Measurements from ENCODE around the gene UBE2QL1. TPM values are rescaled to one million over a fixed set of nuclear protein-coding genes. Genes with fewer than 3 reads are reported as not detected.

Gene UBE2QL1
- total RNA-seq, 1 experiment from 2014 or later: not detected

GRCh38 chr5:6483880-6484382 is 35.3 kb downstream of the UBE2QL1 start:
- H3K27me3 ChIP-seq (replicated peaks; ENCODE audit: control insufficient read depth, insufficient read depth, low read length): no peaks in the 10 kb centered on the region; the same call in 1 of the 2 replicates
- TF ChIP-seq, protein P1, sequence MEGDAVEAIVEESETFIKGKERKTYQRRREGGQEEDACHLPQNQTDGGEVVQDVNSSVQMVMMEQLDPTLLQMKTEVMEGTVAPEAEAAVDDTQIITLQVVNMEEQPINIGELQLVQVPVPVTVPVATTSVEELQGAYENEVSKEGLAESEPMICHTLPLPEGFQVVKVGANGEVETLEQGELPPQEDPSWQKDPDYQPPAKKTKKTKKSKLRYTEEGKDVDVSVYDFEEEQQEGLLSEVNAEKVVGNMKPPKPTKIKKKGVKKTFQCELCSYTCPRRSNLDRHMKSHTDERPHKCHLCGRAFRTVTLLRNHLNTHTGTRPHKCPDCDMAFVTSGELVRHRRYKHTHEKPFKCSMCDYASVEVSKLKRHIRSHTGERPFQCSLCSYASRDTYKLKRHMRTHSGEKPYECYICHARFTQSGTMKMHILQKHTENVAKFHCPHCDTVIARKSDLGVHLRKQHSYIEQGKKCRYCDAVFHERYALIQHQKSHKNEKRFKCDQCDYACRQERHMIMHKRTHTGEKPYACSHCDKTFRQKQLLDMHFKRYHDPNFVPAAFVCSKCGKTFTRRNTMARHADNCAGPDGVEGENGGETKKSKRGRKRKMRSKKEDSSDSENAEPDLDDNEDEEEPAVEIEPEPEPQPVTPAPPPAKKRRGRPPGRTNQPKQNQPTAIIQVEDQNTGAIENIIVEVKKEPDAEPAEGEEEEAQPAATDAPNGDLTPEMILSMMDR (IDR thresholded peaks at IDR 0.05; ENCODE audit: insufficient read depth in 1 of 2, low read depth in 1 of 2, low read length in 1 of 2, severe bottlenecking in 1 of 2, unreplicated experiment in 1 of 2): no peak
- H3K4me3 Mint-ChIP-seq (ENCODE audit: unreplicated experiment): no peak overlapping the region
- peaks cover 33% of the 10 kb centered on the region for H3K27me3 Mint-ChIP-seq (ENCODE audit: insufficient read depth, unreplicated experiment)
- no peak overlapping the region for H3K4me3 ChIP-seq (ENCODE audit: low read depth, low read length)
- intact Hi-C loops (cut with micrococcal nuclease; ENCODE audit: unreplicated experiment): no loop called here
- H3K9me3 Mint-ChIP-seq (ENCODE audit: unreplicated experiment): no peaks in the 10 kb centered on the region
- no peaks in the 10 kb centered on the region for H3K9me3 ChIP-seq
- H3K36me3 ChIP-seq (ENCODE audit: control insufficient read depth, insufficient read depth, low read length): no peaks in the 10 kb centered on the region
- POLR2A ChIA-PET: no interaction called here
- H3K27ac Mint-ChIP-seq (ENCODE audit: unreplicated experiment): no peak overlapping the region
- H3K36me3 Mint-ChIP-seq (ENCODE audit: insufficient read depth, unreplicated experiment): no peaks in the 10 kb centered on the region
- DNase-seq: no peak
- no peaks in the 10 kb centered on the region for H3K4me1 ChIP-seq
- CTCF ChIA-PET: no interaction called here
- no peaks in the 10 kb centered on the region for H3K4me1 Mint-ChIP-seq (ENCODE audit: low read depth, unreplicated experiment)
- BruUV-seq (replicated peaks): no TSS peak

- Histone ChIP-seq H3K9me3 (no peaks in the 10 kb centered on the region), H3K36me3 (ENCODE audit: control insufficient read depth, insufficient read depth, low read length) (no peaks in the 10 kb centered on the region), H3K27me3 (replicated peaks; ENCODE audit: control insufficient read depth, insufficient read depth, low read length) (no peaks in the 10 kb centered on the region; the same call in 1 of the 2 replicates), H3K4me3 (ENCODE audit: low read depth, low read length) (no peak overlapping the region), H3K4me1 (no peaks in the 10 kb centered on the region)
- TF ChIP-seq, protein P1 (IDR thresholded peaks at IDR 0.05; ENCODE audit: insufficient read depth in 1 of 2, low read depth in 1 of 2, low read length in 1 of 2, severe bottlenecking in 1 of 2, unreplicated experiment in 1 of 2): no peak
- POLR2A ChIA-PET: no interaction called here
- Mint-ChIP-seq H3K4me1 (ENCODE audit: low read depth, unreplicated experiment) (no peaks in the 10 kb centered on the region), H3K4me3 (ENCODE audit: unreplicated experiment) (no peak overlapping the region), H3K27me3 (ENCODE audit: insufficient read depth, unreplicated experiment) (peaks cover 33% of the 10 kb centered on the region), H3K9me3 (ENCODE audit: unreplicated experiment) (no peaks in the 10 kb centered on the region), H3K27ac (ENCODE audit: unreplicated experiment) (no peak overlapping the region), H3K36me3 (ENCODE audit: insufficient read depth, unreplicated experiment) (no peaks in the 10 kb centered on the region)
- intact Hi-C loops (cut with micrococcal nuclease; ENCODE audit: unreplicated experiment): no loop called here
- BruUV-seq (replicated peaks): no TSS peak
- CTCF ChIA-PET: no interaction called here
- no peak for DNase-seq
Measured at GRCh38 chr5:6484446-6484845, 35.8 kb downstream of the UBE2QL1 start.

GRCh38 chr5:6484899-6485298 is 36.2 kb downstream of the UBE2QL1 start:
- BruUV-seq (replicated peaks): no TSS peak
- DNase-seq: no peak
- H3K27me3 ChIP-seq (replicated peaks; ENCODE audit: control insufficient read depth, insufficient read depth, low read length): no peaks in the 10 kb centered on the region; the same call in 1 of the 2 replicates
- Mint-ChIP-seq H3K9me3 (ENCODE audit: unreplicated experiment) (no peaks in the 10 kb centered on the region), H3K36me3 (ENCODE audit: insufficient read depth, unreplicated experiment) (no peaks in the 10 kb centered on the region), H3K27me3 (ENCODE audit: insufficient read depth, unreplicated experiment) (peaks cover 33% of the 10 kb centered on the region), H3K4me3 (ENCODE audit: unreplicated experiment) (no peak overlapping the region), H3K27ac (ENCODE audit: unreplicated experiment) (no peak overlapping the region), H3K4me1 (ENCODE audit: low read depth, unreplicated experiment) (no peaks in the 10 kb centered on the region)
- no peak overlapping the region for H3K4me3 ChIP-seq (ENCODE audit: low read depth, low read length)
- H3K4me1 ChIP-seq: no peaks in the 10 kb centered on the region
- ChIA-PET CTCF (no interaction called here), POLR2A (no interaction called here)
- intact Hi-C loops (cut with micrococcal nuclease; ENCODE audit: unreplicated experiment): no loop called here
- H3K9me3 ChIP-seq: no peaks in the 10 kb centered on the region
- TF ChIP-seq, protein P1 (IDR thresholded peaks at IDR 0.05; ENCODE audit: insufficient read depth in 1 of 2, low read depth in 1 of 2, low read length in 1 of 2, severe bottlenecking in 1 of 2, unreplicated experiment in 1 of 2): no peak
- no peaks in the 10 kb centered on the region for H3K36me3 ChIP-seq (ENCODE audit: control insufficient read depth, insufficient read depth, low read length)
